OCI-LY3 (cell line): ENCODE results near the gene FOXP3.

ENCODE experiments used
- CTCF ChIP-seq: fragments of 200-600, 300-600 bp; sonication (generic); IDR thresholded peaks from 2 replicates; pipeline ENCODE4 v1.5.1; 2014; ENCODE audit warnings: antibody characterized with exemption, low read length, low read depth
- EZH2phosphoT487 ChIP-seq: fragments of 200-600 bp; shearing (Covaris generic); IDR thresholded peaks from 2 replicates; pipeline ENCODE4 v1.6.1; 2018; ENCODE audit warnings: antibody characterized with exemption, mixed run types, low read depth

GRCh38 chrX:49264460-49264859 is at the start of gene FOXP3:
- TF ChIP-seq CTCF (no peak), EZH2phosphoT487 (no peak)
